ENCODE results near the gene CDC42EP5.
"Not testable (repeated sequence)": the region's sequence is repeated elsewhere in the genome, so short reads cannot be mapped to it uniquely, and the experiment has no call there.

- not testable (repeated sequence) for TF ChIP-seq CTCF (IDR thresholded peaks at IDR 0.05; ENCODE audit: insufficient read depth, low read length); POLR2AphosphoS5 (IDR thresholded peaks at IDR 0.05; ENCODE audit: low read depth); SPI1 (IDR thresholded peaks at IDR 0.05; ENCODE audit: borderline replicate concordance, low read depth); GABPA (IDR thresholded peaks at IDR 0.05; ENCODE audit: low read depth)
- TF ChIP-seq, protein P1, sequence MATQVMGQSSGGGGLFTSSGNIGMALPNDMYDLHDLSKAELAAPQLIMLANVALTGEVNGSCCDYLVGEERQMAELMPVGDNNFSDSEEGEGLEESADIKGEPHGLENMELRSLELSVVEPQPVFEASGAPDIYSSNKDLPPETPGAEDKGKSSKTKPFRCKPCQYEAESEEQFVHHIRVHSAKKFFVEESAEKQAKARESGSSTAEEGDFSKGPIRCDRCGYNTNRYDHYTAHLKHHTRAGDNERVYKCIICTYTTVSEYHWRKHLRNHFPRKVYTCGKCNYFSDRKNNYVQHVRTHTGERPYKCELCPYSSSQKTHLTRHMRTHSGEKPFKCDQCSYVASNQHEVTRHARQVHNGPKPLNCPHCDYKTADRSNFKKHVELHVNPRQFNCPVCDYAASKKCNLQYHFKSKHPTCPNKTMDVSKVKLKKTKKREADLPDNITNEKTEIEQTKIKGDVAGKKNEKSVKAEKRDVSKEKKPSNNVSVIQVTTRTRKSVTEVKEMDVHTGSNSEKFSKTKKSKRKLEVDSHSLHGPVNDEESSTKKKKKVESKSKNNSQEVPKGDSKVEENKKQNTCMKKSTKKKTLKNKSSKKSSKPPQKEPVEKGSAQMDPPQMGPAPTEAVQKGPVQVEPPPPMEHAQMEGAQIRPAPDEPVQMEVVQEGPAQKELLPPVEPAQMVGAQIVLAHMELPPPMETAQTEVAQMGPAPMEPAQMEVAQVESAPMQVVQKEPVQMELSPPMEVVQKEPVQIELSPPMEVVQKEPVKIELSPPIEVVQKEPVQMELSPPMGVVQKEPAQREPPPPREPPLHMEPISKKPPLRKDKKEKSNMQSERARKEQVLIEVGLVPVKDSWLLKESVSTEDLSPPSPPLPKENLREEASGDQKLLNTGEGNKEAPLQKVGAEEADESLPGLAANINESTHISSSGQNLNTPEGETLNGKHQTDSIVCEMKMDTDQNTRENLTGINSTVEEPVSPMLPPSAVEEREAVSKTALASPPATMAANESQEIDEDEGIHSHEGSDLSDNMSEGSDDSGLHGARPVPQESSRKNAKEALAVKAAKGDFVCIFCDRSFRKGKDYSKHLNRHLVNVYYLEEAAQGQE (IDR thresholded peaks at IDR 0.05; ENCODE audit: insufficient replicate concordance, low read depth) = not testable (repeated sequence)
Observed at GRCh38 chr19:54498451-54498772, 25.3 kb upstream of the CDC42EP5 start.

Data from HL-60 (cell line).